Pancreas (tissue), 10 donors: ENCODE results near the gene SMARCD3. TPM values are rescaled to one million over a fixed set of nuclear protein-coding genes. Genes with fewer than 3 reads are reported as not detected.

ENCODE experiments used
- ATAC-seq, 4 donors: fragments of 200-7000 bp; cut with Tn5 transposase; one replicate each; pipeline versions ENCODE4 v1.8.0 to v1.9.1; 2020; ENCODE audit warnings: mild to moderate bottlenecking in 4 of 4, moderate library complexity in 4 of 4
- DNase-seq, 6 donors: peaks; one replicate each; pipeline ENCODE4 v3.0.0-alpha.2; 2020
- FAIRE-seq: peaks from 2 replicates; lab custom pipeline; 2012; peaks lifted over from hg19 to GRCh38; lab: Jason Lieb, UNC
- H3K27ac ChIP-seq, 4 donors: fragments of 200-600 bp; sonication (generic); 1 replicate in 3 of 4; 2 replicates in 1 of 4; pipeline versions ENCODE4 v1.5.0 to v1.8.0; 2020
- H3K27me3 ChIP-seq, 4 donors: fragments of 200-600 bp; one replicate each; pipeline ENCODE4 v1.8.0; 2021
- H3K36me3 ChIP-seq, 3 donors: fragments of 200-600 bp; sonication (generic) in 1 of 3; one replicate each; pipeline versions ENCODE4 v1.5.0 to v1.8.0; 2020 to 2021
- H3K4me1 ChIP-seq, 3 donors: fragments of 200-600 bp; one replicate each; pipeline ENCODE4 v1.8.0; 2021
- H3K4me3 ChIP-seq, 4 donors: fragments of 200-600 bp; sonication (generic) in 2 of 4; one replicate each; pipeline versions ENCODE4 v1.5.0 to v1.8.0; 2020 to 2021
- H3K9me3 ChIP-seq, 4 donors: fragments of 200-600 bp; one replicate each; pipeline ENCODE4 v1.8.0; 2021
- CTCF ChIP-seq, 4 donors: fragments of 200-600 bp; sonication (generic) in 3 of 4; IDR thresholded peaks; one replicate each; pipeline versions ENCODE4 v1.5.0 to v1.8.0; 2021; ENCODE audit warnings: antibody characterized with exemption in 4 of 4
- WGBS, 2 donors: extraction: QIAGEN DNeasy Blood & Tissue Kit; methylation state at CpG; one replicate each; pipeline ENCODE4 v1.1.7; 2013; 5-methylcytosine and 5-hydroxymethylcytosine counted together
- intact Hi-C, 3 donors: fragments of 100-400 bp; cut with DNase I; formaldehyde crosslinking; loops; one replicate each; pipeline versions ENCODE4 v1.11.1 to v1.14.2; 2022
- polyA plus RNA-seq, 2 donors: library from polyadenylated mRNA; stranded (reverse); fragments of 200-250 nt; gene quantifications; one replicate each; pipeline ENCODE4 v1.2.3, GENCODE V29; 2013
- total RNA-seq, 6 donors: library from RNA; stranded (reverse); fragmentation: NEBNext Ultra II Directional in 4 of 6; extraction: Animal tissue kit (Norgen Biotek cat#: 25700) in 4 of 6; gene quantifications; one replicate each; pipeline versions ENCODE4 v1.2.1 to v1.2.4, GENCODE V29; 2021 to 2023
- donor health status: healthy with polysubstance abuse.
- donor health status: DM: no; HTN: no; CAD: no; lungs with moderate emphysema.
- donor health status: DM: no; HTN: no; CAD: no.
- donor health status: control.
- donor health status: control.
- donor health status: Bipolar disorder and iron deficiency.
- donor health status: DM: yes; HTN: yes; CAD: no.
- donor health status: DM: no; HTN: no; CAD: no.
- donor health status: DM: no; HTN: no; CAD: no.
- donor health status: DM: yes; HTN: yes; CAD: no.

The SMARCD3 gene
- total and polyA plus RNA-seq, 8 donors, result 13.0 to 69.9 (median 22.7) TPM

- WGBS, 2 donors, result 3 to 4% methylated on average over 36 of the region's 36 CpGs
- Histone ChIP-seq H3K4me1 (peaks cover 5 to 15% (median 7%) of the 10 kb centered on the region in 3 donors), H3K27ac (peak overlapping the region; percentile 30 to 83 (median 62)), H3K36me3 (peaks cover 0 to 20% (median 4%) of the 10 kb centered on the region in 3 donors), H3K9me3 (no peaks in the 10 kb centered on the region), H3K27me3 (no peaks in the 10 kb centered on the region), H3K4me3 (peak overlapping the region; percentile 75 to 99 (median 98))
- FAIRE-seq, result no peak
- no peak for TF ChIP-seq CTCF (IDR thresholded peaks at IDR 0.05)
- peak in 4 of 6 donors; percentile 45 to 74 (median 63) for DNase-seq
- intact Hi-C loops, result no loop called here
- peak; percentile 51 to 72 (median 66) for ATAC-seq
Observed at GRCh38 chr7:151232917-151233701, 15.4 kb downstream of the SMARCD3 start.

- H3K4me1 ChIP-seq, result peaks cover 5 to 19% (median 7%) of the 10 kb centered on the region in 3 donors
- 0 to 1% methylated on average over 59 to 79 of the region's 79 CpGs for WGBS, 2 donors
Observed at GRCh38 chr7:151232091-151232916, 16.2 kb downstream of the SMARCD3 start, which contains the start of gene CHPF2. TSS of gene CHPF2 (plus strand) at chr7:151232483. CDS start at chr7:151234012, 1,529 bp downstream.

GRCh38 chr7:151231080-151231479 is 17.4 kb downstream of the SMARCD3 start:
- DNase-seq (no peak), FAIRE-seq (no peak), ATAC-seq (no peak)
- TF ChIP-seq CTCF (IDR thresholded peaks at IDR 0.05), result no peak
- H3K27me3 ChIP-seq, result no peaks in the 10 kb centered on the region
- peaks cover 0 to 5% (median 0%) of the 10 kb centered on the region in 3 donors for H3K36me3 ChIP-seq
- H3K4me3 ChIP-seq, result no peak overlapping the region
- intact Hi-C loops, result no loop called here
- H3K9me3 ChIP-seq, result no peaks in the 10 kb centered on the region
- 65 to 73% methylated on average over 1 of the region's 1 CpG for WGBS, 2 donors
- peaks cover 5 to 23% (median 7%) of the 10 kb centered on the region in 3 donors for H3K4me1 ChIP-seq
- H3K27ac ChIP-seq, result no peak overlapping the region

More at GRCh38 chr7:151232091-151232916, 16.2 kb downstream of the SMARCD3 start, which contains the start of gene CHPF2:
- Histone ChIP-seq H3K36me3 (peaks cover 0 to 12% (median 1%) of the 10 kb centered on the region in 3 donors), H3K9me3 (no peaks in the 10 kb centered on the region), H3K27me3 (no peaks in the 10 kb centered on the region), H3K4me3 (peak within 1 kb of the TSS; percentile 75 to 99 (median 98)), H3K27ac (peak within 1 kb of the TSS; percentile 30 to 83 (median 62))
- intact Hi-C loops, result no loop called here
- TF ChIP-seq CTCF (IDR thresholded peaks at IDR 0.05), result no peak
- ATAC-seq (peak; percentile 95 to 97 (median 96)), DNase-seq (peak; percentile 89 to 96 (median 90)), FAIRE-seq (no peak)

DNA sequence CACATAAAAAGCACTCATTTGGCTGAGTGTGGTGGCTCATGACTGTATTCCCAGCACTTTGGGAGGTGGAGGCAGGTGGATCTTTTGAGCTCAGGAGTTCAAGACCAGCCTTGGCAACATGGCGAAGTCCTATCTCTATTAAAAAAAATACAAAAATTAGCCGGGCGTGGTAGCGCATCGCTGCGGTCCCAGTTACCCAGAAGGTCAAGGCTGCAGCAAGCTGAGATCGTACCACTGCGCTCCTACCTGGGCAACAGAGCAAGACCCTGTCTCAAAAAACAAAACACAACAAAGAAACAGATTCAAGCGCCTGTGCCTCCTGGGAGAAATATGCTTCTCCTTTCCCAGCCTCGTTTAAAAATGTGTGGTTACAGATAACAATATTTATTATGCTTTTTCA is 19.2 kb downstream of the SMARCD3 start:
- Histone ChIP-seq H3K27me3 (no peaks in the 10 kb centered on the region), H3K4me1 (peaks cover 5 to 32% (median 6%) of the 10 kb centered on the region in 3 donors), H3K27ac (no peak overlapping the region), H3K36me3 (peaks cover 0 to 5% (median 0%) of the 10 kb centered on the region in 3 donors), H3K4me3 (no peak overlapping the region), H3K9me3 (no peaks in the 10 kb centered on the region)
- FAIRE-seq, result no peak
- TF ChIP-seq CTCF (IDR thresholded peaks at IDR 0.05), result no peak
- no peak for ATAC-seq
- WGBS, 2 donors, result 79 to 85% methylated on average over 10 of the region's 10 CpGs
- intact Hi-C loops, result no loop called here
- no peak for DNase-seq
